AG04449 (cell line): Measurements from ENCODE around the gene FAM209A.
"Not testable (repeated sequence)": the region's sequence is repeated elsewhere in the genome, so short reads cannot be mapped to it uniquely, and the experiment has no call there.

Source experiments
- CTCF ChIA-PET: fragments of 350-600 bp; formaldehyde crosslinking; extraction: SDS; loops from one replicate; lab custom pipeline; 2021; ENCODE audit warnings: antibody characterized with exemption; lab: Yijun Ruan, JAX
- POLR2A ChIA-PET: fragments of 400-600, 350-600 bp; formaldehyde crosslinking; extraction: SDS; loops from one replicate; lab custom pipeline; 2020; ENCODE audit warnings: antibody characterized with exemption, inconsistent platforms; lab: Yijun Ruan, JAX
- DNase-seq: peaks from one replicate; pipeline ENCODE4 v3.0.0-alpha.2; 2010; ENCODE audit warnings: low read depth, low spot score
- H3K4me3 ChIP-seq: 2 replicates; pipeline ENCODE4 v1.5.1; 2011; ENCODE audit warnings: low read depth, mild to moderate bottlenecking, control low read depth, low read length
- TF ChIP-seq, protein P1 (sequence below): IDR thresholded peaks from one replicate; pipeline ENCODE4 v1.5.1; 2011; ENCODE audit warnings: mild to moderate bottlenecking, moderate library complexity, low read length, control low read depth, inconsistent platforms; ENCODE audit not compliant: insufficient read depth; ENCODE audit errors: missing control alignments

The FAM209A gene

DNA sequence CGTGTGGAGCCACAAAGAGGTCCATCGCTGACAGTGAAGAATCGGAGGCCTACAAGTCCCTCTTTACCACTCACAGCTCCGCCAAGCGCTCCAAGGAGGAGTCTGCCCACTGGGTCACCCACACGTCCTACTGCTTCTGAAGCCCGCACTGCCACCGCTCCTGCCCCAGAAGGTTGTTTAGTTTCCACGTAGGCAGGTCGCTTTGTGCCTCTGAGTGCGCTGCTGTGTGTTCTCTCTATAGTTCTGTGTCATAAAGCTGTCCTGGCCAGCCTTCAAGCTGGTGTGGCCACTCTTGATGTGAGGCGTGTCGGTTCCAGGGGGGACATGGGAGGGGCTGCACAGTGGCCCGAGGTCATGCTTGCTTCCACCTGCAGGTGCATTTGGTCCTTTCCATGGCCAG lies 6.4 kb upstream of the FAM209A start:
- DNase-seq = no peak
- TF ChIP-seq, protein P1, sequence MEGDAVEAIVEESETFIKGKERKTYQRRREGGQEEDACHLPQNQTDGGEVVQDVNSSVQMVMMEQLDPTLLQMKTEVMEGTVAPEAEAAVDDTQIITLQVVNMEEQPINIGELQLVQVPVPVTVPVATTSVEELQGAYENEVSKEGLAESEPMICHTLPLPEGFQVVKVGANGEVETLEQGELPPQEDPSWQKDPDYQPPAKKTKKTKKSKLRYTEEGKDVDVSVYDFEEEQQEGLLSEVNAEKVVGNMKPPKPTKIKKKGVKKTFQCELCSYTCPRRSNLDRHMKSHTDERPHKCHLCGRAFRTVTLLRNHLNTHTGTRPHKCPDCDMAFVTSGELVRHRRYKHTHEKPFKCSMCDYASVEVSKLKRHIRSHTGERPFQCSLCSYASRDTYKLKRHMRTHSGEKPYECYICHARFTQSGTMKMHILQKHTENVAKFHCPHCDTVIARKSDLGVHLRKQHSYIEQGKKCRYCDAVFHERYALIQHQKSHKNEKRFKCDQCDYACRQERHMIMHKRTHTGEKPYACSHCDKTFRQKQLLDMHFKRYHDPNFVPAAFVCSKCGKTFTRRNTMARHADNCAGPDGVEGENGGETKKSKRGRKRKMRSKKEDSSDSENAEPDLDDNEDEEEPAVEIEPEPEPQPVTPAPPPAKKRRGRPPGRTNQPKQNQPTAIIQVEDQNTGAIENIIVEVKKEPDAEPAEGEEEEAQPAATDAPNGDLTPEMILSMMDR = no peak
- no peak overlapping the region for H3K4me3 ChIP-seq
- ChIA-PET CTCF (interaction anchor here (1.4 kb wide), 1 partner anchor 120 kb away, joined by 3 read pairs; no protein-coding TSS in a partner anchor), POLR2A (no interaction called here)

DNA sequence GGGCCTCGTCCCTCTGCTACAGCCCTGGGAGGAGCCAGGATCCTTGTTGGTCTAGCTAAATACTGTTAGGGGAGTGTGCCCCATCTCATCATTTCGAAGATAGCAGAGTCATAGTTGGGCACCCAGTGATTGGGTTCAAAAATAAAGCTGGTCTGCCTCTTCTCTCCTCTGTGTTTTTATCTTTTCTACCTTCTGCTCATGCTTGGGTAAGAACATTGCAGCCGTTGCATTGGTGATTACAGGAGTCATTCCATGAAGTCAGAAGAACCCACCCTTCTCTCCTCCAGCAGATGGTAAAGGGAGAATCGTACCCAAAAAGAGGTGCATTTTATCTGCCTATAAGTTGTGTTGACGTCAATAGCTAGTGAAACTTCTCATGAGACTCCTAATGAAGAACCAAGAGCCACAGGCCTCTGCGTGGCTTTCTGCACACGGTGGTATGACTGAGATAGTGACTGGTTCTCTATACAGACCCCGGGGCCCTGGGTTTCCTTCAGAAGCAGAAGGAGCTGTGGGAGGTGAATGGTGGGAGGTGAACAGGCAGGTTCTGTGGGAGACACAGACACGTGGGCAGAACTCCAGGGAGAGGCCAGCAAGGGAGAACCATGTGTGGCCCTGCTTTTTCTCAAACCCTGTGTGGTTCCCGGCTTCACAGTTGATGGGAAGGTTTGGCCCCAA lies 5.7 kb upstream of the FAM209A start:
- no peak overlapping the region for H3K4me3 ChIP-seq
- ChIA-PET POLR2A (no interaction called here), CTCF (interaction anchor here (1.4 kb wide), 1 partner anchor 120 kb away, joined by 3 read pairs; no protein-coding TSS in a partner anchor)
- TF ChIP-seq, protein P1 = no peak
- no peak for DNase-seq

DNA sequence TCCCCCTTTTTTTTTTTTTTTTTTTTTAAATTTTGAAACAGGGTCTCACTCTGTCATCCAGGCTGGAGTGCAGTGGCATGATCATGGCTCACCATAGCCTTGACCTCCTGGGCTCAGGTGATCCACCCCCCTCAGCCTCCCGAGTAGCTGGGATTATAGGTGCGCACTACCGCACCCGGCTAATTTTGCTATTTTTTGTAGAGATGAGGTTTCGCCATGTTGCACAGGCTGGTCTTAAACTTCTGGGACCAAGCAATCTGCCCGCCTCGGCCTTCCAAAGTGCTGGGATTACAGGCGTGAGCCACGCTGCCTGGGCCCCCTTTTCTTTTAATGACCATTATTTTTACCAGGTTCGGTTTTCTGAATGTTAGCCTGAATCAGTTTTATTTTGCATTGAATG lies 5.0 kb upstream of the FAM209A start:
- CTCF ChIA-PET = no interaction called here
- no peak overlapping the region for H3K4me3 ChIP-seq
- POLR2A ChIA-PET = interaction anchor here (0.7 kb wide), 1 partner anchor 523 kb away, joined by 3 read pairs; no protein-coding TSS in a partner anchor
- TF ChIP-seq, protein P1 = no peak
- DNase-seq = no peak

DNA sequence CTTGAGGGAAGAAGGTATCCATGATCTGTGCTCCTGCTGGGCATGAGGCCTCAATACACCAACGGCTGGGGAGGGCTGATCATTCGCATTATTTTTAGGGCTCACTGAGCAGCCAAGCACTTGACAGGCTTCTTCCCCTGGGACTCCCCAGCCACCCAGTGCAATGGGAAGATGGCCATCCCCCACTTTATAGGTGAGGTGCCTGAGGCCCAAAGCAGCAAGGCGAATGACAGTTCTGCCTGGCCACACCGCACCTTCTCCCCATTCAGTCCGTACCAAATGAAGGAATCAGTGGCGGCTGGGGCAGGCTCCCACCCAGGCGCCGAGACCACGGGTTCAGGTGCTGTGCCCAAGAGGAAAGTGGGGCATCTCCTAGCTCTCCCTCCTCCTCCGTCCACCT lies 4.4 kb upstream of the FAM209A start:
- DNase-seq = no peak
- ChIA-PET CTCF (no interaction called here), POLR2A (interaction anchor here (0.7 kb wide), 1 partner anchor 522 kb away, joined by 3 read pairs; no protein-coding TSS in a partner anchor)
- no peak overlapping the region for H3K4me3 ChIP-seq
- TF ChIP-seq, protein P1 = no peak

DNA sequence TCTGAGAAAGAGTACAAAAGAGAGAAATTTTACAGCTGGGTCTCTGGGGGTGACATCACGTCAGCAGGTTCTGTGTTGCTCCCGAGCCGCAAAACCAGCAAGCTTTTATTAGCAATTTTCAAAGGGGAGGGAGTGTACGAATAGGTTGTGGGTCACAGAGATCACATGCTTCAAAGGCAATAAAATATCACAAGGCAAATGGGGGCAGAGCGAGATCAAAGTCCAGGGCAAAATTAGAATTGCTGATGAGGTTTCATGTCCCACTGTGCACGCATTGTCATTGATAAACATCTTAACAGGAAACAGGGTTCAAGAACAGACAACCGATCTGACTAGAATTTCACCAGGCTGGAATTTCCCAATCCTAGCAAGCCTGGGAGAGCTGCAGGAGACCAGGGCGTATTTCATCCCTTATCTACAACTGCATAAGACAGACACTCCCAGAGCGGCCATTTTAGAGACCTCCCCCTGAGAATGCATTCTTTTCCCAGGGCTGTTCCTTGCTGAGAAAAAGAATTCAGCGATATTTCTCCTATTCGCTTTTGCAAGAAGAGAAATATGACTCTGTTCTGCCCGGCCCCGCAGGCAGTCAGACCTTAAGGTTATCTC lies 3.7 kb upstream of the FAM209A start:
- POLR2A ChIA-PET, H3K4me3 ChIP-seq, CTCF ChIA-PET, DNase-seq: not testable (repeated sequence)

DNA sequence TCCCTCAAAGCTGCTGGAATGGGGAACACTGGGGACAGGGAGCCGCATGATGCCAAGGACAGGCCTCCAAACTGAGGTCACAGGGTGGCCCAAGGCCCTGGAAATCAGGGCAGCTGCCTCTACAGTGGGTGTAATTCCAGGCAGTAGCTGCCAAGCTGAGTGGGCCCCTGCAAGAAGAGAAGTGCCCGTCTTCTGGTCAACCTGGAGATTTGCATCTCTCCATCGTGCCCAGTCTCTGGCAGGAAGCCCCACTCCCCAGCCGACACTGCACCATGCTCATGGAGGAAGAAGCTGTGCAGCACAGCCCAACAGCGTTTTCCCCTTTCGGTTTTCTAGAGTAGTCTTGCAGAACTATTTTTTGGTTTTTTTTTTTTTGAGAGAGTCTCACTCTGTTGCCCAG lies 2.2 kb upstream of the FAM209A start:
- no peak for DNase-seq
- POLR2A ChIA-PET = no interaction called here
- H3K4me3 ChIP-seq = no peak overlapping the region
- TF ChIP-seq, protein P1 = no peak
- CTCF ChIA-PET = interaction anchor here (3.1 kb wide), 1 partner anchor 28 kb away, joined by 7 read pairs; no protein-coding TSS in a partner anchor
